ENCODE measurements around the gene DAB2IP. TPM values are rescaled to one million over a fixed set of nuclear protein-coding genes. Genes with fewer than 3 reads are reported as not detected.

The DAB2IP gene
- total and polyA plus RNA-seq, 2 donors, result 16.8 to 42.3 TPM

DNA sequence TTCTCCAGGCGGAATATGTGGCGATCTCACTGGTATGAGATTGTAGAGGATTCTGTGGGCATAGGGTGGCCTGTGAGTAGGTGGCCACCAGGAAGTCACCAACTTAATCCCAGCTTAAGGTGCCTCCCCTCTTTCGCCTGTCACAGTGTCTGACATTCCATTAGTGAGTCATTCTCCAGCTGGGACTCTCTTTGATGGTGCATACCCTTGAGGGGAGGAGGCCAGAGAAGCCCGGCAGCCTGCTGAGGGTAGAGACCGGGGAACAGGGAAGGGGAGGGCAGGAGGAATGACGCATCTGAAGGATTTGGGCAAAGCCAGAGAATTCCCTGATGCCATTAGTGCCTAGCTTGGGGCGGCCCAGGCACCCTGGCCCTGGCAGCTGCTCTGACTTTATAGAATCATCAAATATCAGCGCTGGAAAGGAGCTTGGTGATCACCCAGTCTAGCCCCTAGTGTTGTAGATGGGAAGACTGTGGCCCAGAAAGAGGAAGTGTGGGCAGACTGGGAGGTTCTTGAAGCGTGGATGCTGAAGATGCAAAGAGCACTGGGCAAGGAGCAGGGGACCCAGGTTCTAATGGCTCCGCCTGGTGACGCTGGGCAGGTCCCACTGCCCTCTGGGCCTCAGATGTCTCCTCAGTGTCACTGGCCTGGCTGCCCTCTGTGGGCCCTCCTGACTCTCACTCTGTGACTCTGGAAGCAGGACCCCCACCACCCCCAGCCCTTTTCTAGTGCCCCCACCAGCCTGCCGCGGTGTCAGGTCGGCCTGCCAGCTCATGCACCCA, 41.4 kb downstream of the DAB2IP start:
- Histone ChIP-seq H3K4me3 (ENCODE audit: low read depth, low read length) (no peak overlapping the region), H3K36me3 (ENCODE audit: insufficient read depth) (no peaks in the 10 kb centered on the region), H3K27ac (ENCODE audit: low read depth) (peak overlapping the region; percentile 39), H3K4me1 (ENCODE audit: insufficient read depth) (no peaks in the 10 kb centered on the region)
- WGBS, result 76% methylated on average over 14 of the region's 14 CpGs
- DNase-seq (ENCODE audit: extremely low spot score), result no peak

DNA sequence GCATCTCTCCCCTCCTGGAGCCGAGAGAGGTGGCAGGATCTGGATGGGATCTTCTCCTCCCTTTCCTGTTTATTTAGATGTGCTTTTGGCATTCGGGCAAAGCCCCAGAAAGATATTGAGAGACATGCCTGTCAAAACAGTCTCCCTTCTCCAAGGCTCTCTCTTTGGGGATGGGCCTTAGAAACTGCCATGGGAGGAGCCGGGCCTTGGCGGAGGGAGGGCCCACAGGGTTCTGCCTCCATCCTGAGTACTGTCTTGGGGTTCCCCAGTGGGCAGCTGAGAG, 41.9 kb downstream of the DAB2IP start:
- H3K4me3 ChIP-seq (ENCODE audit: low read depth, low read length), result no peak overlapping the region
- WGBS, result 76% methylated on average over 4 of the region's 4 CpGs

DNA sequence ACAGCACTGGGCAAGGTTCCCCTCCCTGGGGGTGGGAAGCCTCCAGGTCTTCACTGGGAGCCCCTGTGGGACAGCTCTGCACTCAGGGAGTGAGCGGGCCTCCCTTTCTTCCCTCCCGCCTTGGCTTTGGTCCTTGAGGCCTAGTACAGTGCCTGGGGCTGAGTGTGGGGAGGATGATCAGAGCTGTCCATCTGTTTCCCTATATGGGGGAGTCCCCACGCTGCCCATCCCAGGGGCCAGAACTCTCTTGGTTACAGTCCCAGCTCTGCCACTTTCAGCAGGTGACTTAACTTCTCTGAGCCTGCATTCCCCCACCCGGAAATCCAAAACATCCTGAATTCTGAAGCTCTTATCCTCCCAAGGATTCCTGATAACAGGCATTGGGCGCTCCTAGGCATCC, 42.6 kb downstream of the DAB2IP start:
- H3K4me1 ChIP-seq (ENCODE audit: insufficient read depth), result no peaks in the 10 kb centered on the region
- no peak for DNase-seq (ENCODE audit: extremely low spot score)
- 94% methylated on average over 5 of the region's 5 CpGs for WGBS
- no peak overlapping the region for H3K4me3 ChIP-seq (ENCODE audit: low read depth, low read length)
- no peak overlapping the region for H3K27ac ChIP-seq (ENCODE audit: low read depth)
- no peaks in the 10 kb centered on the region for H3K36me3 ChIP-seq (ENCODE audit: insufficient read depth)

More for the DNA sequence above, 41.9 kb downstream of the DAB2IP start:
- Histone ChIP-seq H3K27ac (ENCODE audit: low read depth) (no peak overlapping the region), H3K4me1 (ENCODE audit: insufficient read depth) (no peaks in the 10 kb centered on the region), H3K36me3 (ENCODE audit: insufficient read depth) (no peaks in the 10 kb centered on the region)
- DNase-seq (ENCODE audit: extremely low spot score), result no peak

DNA sequence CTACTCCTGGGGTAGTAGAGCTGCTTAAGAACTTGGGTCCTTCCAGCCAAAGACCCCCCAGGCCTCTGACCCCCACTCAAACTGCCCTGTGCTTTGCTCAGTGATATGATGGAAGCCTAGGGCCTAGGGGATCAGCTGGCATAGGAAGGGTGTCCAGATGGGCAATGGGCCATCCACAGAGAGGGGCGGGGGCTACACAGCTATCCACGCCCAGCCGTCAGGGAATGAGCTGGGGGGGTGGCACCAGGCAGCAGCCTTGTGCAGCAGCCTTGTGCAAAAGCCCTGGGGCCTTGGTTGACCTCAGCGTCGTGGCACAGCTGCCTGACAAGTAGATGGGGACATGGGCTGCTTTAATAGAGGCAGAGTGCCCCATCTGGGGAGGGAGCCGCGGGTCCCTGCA, 43.2 kb downstream of the DAB2IP start:
- Histone ChIP-seq H3K4me1 (ENCODE audit: insufficient read depth) (no peaks in the 10 kb centered on the region), H3K36me3 (ENCODE audit: insufficient read depth) (no peaks in the 10 kb centered on the region), H3K27ac (ENCODE audit: low read depth) (no peak overlapping the region), H3K4me3 (ENCODE audit: low read depth, low read length) (no peak overlapping the region)
- WGBS, result 77% methylated on average over 7 of the region's 7 CpGs
- DNase-seq (ENCODE audit: extremely low spot score), result no peak

DNA sequence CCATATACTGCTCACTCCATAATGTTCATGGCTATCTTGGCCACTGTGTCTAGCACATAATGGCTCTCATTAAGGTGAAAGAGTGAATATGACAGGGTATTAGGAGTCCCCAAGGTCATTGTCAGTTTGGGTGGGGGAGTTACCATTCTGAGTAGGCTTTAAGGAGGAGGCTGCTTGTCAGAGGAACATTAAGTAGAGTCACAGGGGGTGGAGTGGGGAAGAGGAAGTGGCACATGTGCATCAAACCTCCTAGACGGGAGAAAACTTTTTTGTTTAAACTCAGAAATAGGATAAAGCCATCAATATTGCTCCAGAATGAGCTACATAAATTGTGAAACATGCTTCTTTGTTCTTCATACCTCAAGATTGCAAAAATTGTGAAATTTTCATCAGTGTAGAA, 45.5 kb downstream of the DAB2IP start:
- 71% methylated on average over 1 of the region's 1 CpG for WGBS

DNA sequence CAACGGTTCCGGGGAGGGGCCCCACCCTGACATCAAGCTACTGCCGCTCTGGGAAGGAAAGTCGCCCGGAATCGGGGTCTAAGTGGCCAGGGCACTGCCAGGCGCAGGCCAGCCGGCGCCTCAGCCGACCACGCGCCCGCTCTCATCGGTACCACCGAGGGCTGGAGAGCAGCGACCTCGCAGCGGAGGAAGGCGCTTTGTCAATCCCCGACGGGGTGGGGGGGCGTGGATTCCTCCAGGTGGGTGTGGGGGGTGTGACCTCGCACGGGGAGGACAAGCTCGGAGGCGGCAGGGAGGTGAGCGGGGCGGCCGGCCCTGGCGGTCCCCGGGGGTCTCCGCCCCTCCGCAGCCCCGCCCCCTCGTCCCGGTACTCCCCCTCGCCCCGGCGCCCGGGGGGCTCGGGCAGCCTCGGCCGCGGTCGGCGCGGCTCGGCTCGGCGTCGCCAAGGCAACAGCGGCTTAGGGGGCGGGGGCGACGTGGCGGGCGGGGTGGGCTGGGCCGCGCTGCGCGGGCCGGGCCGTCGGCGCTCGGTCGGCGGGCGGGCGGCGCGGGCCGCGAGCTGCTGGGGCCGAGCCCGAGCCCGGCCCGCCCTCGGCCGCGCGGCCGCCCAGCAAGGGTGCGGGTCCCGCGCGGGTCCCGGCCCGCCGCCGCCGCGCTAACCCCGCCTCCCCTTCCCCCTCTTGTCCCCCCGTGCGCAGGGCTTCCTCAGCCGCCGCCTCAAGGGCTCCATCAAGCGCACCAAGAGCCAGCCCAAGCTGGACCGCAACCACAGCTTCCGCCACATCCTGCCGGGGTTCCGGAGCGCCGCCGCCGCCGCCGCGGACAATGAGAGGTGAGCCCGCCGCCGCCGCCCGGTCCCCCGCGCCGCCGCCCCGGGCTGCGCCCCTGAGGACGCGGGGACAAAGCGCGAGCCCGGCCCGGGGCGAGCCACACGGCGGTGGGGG, 47.5 kb downstream of the DAB2IP start:
- Histone ChIP-seq H3K36me3 (ENCODE audit: insufficient read depth) (no peaks in the 10 kb centered on the region), H3K4me1 (ENCODE audit: insufficient read depth) (no peaks in the 10 kb centered on the region), H3K27ac (ENCODE audit: low read depth) (peak overlapping the region; percentile 83), H3K4me3 (ENCODE audit: low read depth, low read length) (peak overlapping the region; percentile 73)
- 5% methylated on average over 124 of the region's 130 CpGs for WGBS
- DNase-seq (ENCODE audit: extremely low spot score), result no peak

More for the DNA sequence above, 45.5 kb downstream of the DAB2IP start:
- Histone ChIP-seq H3K36me3 (ENCODE audit: insufficient read depth) (no peaks in the 10 kb centered on the region), H3K4me3 (ENCODE audit: low read depth, low read length) (no peak overlapping the region), H3K27ac (ENCODE audit: low read depth) (no peak overlapping the region), H3K4me1 (ENCODE audit: insufficient read depth) (no peaks in the 10 kb centered on the region)
- DNase-seq (ENCODE audit: extremely low spot score), result no peak

DNA sequence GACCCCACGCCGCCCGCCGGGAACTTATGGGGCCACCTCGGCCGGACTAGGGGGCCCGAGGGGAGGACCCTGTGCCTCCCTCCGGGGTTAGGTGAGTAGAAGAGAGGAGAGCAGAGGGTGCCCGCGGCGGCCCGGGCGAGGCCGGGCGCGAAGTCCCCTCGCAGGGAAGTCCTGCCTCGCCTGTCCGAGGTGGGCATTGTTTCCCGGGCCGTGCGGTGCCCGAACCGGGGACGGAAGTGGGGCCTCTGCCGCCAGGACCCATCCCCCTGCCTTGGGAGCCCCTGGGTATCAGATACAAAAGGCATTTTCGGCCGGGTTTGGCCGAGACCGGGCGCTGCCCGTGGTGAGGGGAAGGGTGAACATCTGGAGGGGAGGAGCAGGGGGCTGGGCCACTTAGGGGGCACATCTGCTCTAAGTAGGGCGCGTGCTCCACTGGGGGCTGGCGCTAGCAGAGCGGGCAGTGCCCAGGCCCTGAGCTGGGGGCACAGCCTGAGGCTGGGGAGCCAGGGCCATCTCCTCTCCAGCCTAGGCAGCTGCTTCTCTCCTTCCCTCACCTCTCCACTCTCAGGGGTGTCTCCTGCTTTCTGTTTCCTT, 48.2 kb downstream of the DAB2IP start:
- Histone ChIP-seq H3K27ac (ENCODE audit: low read depth) (peak overlapping the region; percentile 83), H3K4me1 (ENCODE audit: insufficient read depth) (no peaks in the 10 kb centered on the region), H3K4me3 (ENCODE audit: low read depth, low read length) (peak overlapping the region; percentile 73), H3K36me3 (ENCODE audit: insufficient read depth) (no peaks in the 10 kb centered on the region)
- WGBS, result 15% methylated on average over 36 of the region's 36 CpGs
- no peak for DNase-seq (ENCODE audit: extremely low spot score)

DNA sequence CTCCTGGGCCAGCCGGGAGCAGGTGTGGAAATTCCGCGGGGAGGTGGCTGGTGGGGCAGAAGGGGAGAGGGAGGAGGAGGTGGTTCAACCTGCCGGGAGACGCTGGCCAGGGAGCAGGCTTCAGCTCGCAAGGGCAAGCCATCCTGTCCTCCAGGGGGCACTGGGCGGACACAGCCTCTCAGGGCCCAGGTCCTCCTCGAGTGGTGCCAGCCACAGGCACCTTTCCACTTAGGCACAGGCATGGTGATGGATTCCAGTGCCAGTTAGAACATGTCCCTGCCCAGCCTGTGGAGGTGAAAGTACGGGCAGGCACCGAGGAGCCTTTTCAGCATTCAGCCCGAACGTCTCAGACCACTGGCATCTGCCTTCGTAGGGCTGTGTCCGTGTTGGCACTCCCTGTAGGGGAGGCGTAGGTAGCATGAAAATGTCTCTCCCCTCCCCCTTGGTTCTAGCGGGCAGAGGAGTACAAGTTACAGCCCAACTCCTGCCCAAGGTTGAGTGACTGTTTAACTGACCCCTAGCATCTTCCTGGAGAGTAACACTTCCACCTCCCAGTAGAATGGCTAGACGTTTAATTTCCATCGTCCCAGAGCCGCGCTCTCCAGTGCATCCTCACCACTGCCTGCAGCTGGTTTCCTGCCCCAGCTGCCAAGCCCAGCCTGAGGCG, 48.9 kb downstream of the DAB2IP start:
- WGBS, result 45% methylated on average over 21 of the region's 21 CpGs
- peak; percentile 47 for DNase-seq (ENCODE audit: extremely low spot score)
- no peaks in the 10 kb centered on the region for H3K4me1 ChIP-seq (ENCODE audit: insufficient read depth)
- peak overlapping the region; percentile 73 for H3K4me3 ChIP-seq (ENCODE audit: low read depth, low read length)
- no peaks in the 10 kb centered on the region for H3K36me3 ChIP-seq (ENCODE audit: insufficient read depth)
- peak overlapping the region; percentile 83 for H3K27ac ChIP-seq (ENCODE audit: low read depth)

DNA sequence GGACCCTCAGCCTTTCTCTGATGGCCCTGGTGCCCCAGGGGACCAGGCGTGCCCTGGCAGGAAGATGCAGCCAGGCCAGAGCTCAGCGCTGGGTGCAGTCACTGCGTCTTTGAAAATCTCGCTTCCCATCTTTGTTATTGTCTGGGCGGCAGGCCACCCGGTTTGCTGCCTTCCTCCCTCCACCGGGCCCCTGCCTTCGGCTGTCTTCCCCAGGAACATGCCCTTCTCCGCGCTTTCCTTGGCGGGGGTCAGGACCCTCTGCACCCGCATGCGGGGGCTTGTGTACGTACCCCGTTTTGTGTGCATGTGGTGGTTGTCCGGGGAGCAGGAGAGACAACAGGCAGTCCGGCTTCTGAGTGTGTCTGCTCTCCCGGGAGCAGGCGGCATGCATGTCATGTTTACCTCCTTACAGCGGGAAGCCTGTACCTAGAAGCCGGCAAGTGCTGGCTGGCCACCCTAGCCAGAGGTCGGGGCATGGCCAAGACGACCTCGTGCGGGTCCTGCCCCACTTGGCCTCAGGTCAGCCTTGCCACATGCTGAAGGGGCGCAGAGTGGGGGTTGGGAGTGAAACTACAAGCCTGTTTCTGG, 49.5 kb downstream of the DAB2IP start:
- H3K36me3 ChIP-seq (ENCODE audit: insufficient read depth), result no peaks in the 10 kb centered on the region
- peak overlapping the region; percentile 16 for H3K4me3 ChIP-seq (ENCODE audit: low read depth, low read length)
- DNase-seq (ENCODE audit: extremely low spot score), result no peak
- WGBS, result 50% methylated on average over 26 of the region's 26 CpGs
- no peaks in the 10 kb centered on the region for H3K4me1 ChIP-seq (ENCODE audit: insufficient read depth)
- H3K27ac ChIP-seq (ENCODE audit: low read depth), result peak overlapping the region; percentile 57

DNA sequence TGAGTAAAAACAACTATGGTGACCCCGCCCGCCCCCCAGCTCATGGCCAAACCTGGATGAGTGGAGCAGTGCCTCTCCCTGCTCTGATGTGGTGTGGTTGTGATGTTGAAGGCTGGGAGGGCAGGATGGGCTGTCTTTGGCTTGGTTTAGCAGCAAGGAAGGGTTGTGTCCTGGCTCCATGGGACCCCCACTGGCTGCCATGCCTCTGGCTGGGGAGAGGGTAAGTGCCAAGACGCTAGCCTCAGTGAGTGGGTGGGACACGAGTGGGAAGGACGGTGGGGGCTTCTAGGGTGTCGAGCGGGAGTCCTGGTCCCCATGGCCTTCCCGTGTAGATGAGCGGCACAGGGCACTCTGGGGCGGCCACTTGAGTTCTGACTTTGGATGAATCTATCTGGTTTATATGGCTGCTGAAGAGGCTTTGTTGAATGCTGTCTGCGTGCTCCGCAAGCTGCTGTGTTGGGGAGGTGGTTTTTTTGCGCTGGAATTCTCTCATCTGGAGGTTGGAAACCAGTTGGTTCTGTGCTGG, 50.4 kb downstream of the DAB2IP start:
- WGBS, result 90% methylated on average over 13 of the region's 13 CpGs
- Histone ChIP-seq H3K27ac (ENCODE audit: low read depth) (peak overlapping the region; percentile 28), H3K36me3 (ENCODE audit: insufficient read depth) (no peaks in the 10 kb centered on the region), H3K4me3 (ENCODE audit: low read depth, low read length) (no peak overlapping the region), H3K4me1 (ENCODE audit: insufficient read depth) (no peaks in the 10 kb centered on the region)
- DNase-seq (ENCODE audit: extremely low spot score), result no peak

DNA sequence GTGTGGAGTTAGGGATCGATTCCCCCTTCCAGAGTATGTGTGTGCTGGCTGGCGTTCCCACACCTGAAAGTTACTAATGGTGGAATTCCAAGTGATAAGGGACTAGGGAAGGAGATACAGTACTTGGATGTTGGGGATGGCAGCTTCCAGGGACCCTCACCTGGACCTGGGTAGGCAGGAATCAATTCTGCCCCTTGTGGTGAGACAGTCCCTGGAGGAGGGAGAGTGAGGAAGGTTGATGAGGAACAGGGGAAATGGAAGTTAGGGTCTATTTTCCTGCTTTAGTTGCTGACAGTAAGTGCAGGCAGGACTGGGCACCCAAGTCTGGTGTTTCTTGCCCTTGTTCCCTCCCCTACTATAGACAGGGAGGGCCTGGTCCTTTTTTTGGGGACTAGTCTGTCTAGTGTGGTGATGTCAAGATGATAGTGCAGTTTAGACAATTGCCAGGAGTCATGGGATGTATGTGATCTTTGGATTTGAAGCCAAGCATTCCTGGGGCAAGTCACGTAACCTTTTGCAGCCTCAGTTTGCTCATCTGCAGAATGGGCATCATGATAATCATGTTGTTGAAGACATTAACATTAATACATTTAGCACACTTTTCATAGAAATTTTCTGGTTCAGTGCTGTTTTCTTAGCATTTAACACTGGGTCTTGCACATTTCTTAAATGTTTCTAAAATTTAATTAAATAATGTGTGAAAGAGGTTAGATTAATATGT, 51.7 kb downstream of the DAB2IP start:
- DNase-seq (ENCODE audit: extremely low spot score), result no peak
- H3K36me3 ChIP-seq (ENCODE audit: insufficient read depth), result no peaks in the 10 kb centered on the region
- H3K27ac ChIP-seq (ENCODE audit: low read depth), result no peak overlapping the region
- 90% methylated on average over 3 of the region's 3 CpGs for WGBS
- no peaks in the 10 kb centered on the region for H3K4me1 ChIP-seq (ENCODE audit: insufficient read depth)
- no peak overlapping the region for H3K4me3 ChIP-seq (ENCODE audit: low read depth, low read length)

DNA sequence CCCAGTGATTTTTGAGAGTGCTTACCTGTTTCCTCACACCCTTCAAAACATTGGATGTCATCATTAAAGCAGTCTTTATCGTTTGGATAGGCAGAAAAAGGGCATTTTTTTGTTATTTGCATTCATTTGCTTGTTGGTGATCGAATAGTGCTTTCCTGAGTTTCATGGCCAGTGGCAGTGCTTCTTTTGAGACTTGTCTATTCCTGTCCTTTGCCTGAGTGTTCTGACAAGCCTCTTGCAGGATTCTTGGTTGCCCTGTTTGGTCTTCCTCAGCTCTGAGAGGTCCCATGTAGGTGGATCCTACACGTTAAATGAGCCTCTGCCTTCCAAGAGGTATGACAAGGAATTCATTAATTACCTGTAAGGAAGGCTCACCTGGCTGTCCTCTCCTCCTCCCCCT, 52.8 kb downstream of the DAB2IP start:
- no peak overlapping the region for H3K27ac ChIP-seq (ENCODE audit: low read depth)
- WGBS, result 80% methylated on average over 3 of the region's 3 CpGs
- H3K4me1 ChIP-seq (ENCODE audit: insufficient read depth), result no peaks in the 10 kb centered on the region

More for the DNA sequence above, 52.8 kb downstream of the DAB2IP start:
- DNase-seq (ENCODE audit: extremely low spot score), result no peak
- no peaks in the 10 kb centered on the region for H3K36me3 ChIP-seq (ENCODE audit: insufficient read depth)
- H3K4me3 ChIP-seq (ENCODE audit: low read depth, low read length), result no peak overlapping the region

Measured in urinary bladder (tissue), 4 donors.